PC-3 (cell line): ENCODE measurements around the gene OR14A2. TPM values are rescaled to one million over a fixed set of nuclear protein-coding genes. Genes with fewer than 3 reads are reported as not detected.

ENCODE experiments used
- ATAC-seq: fragments of 200-7000 bp; cut with Tn5 transposase; 2 replicates; pipeline ENCODE4 v1.9.1; 2020; ENCODE audit warnings: mild to moderate bottlenecking, moderate library complexity
- Bru-seq: library from RNA; stranded (reverse); fragments of 400-500 nt; gene quantifications from one replicate; lab custom pipeline; 2021; lab: Mats Ljungman, UMichigan
- BruChase-seq, 2 experiments: library from RNA; stranded (reverse); fragments of 400-500 nt; gene quantifications; one replicate each; lab custom pipeline; 2021; lab: Mats Ljungman, UMichigan
- BruUV-seq: library from RNA; stranded (reverse); fragments of 400-500 nt; replicated peaks from 2 replicates; lab custom pipeline; 2021; lab: Mats Ljungman, UMichigan
- CTCF ChIA-PET: fragments of 300-600 bp; sonication (Branson Sonifier 250); formaldehyde crosslinking; loops from one replicate; lab custom pipeline; 2022; ENCODE audit warnings: antibody characterized with exemption; lab: Charles Lee
- POLR2A ChIA-PET: fragments of 300-600 bp; sonication (Branson Sonifier 250); formaldehyde crosslinking; loops from one replicate; lab custom pipeline; 2022; ENCODE audit warnings: antibody characterized with exemption; ENCODE audit not compliant: unreplicated experiment; lab: Charles Lee
- DNase-seq: peaks from one replicate; pipeline ENCODE4 v3.0.0-alpha.2; 2015
- H2AFZ ChIP-seq: fragments of 300-600 bp; sonication (generic); 2 replicates; pipeline ENCODE4 v1.6.0; 2016; ENCODE audit warnings: antibody characterized with exemption, low read length
- H3F3A ChIP-seq: fragments of 300-600 bp; sonication (generic); one replicate; pipeline ENCODE4 v1.6.0; 2017; ENCODE audit warnings: antibody characterized with exemption, low read length, control low read depth, mild to moderate bottlenecking; ENCODE audit not compliant: unreplicated experiment
- H3K27ac ChIP-seq: fragments of 300-600 bp; sonication (generic); 2 replicates; pipeline ENCODE4 v1.5.1; 2016; ENCODE audit warnings: mild to moderate bottlenecking, low read length
- H3K27me3 ChIP-seq: fragments of 300-600 bp; sonication (generic); 2 replicates; pipeline ENCODE4 v1.6.1; 2016; ENCODE audit warnings: low read length, mixed read lengths
- H3K36me3 ChIP-seq: fragments of 300-600 bp; sonication (generic); 2 replicates; pipeline ENCODE4 v1.6.1; 2016; ENCODE audit warnings: low read depth, mixed run types, low read length, mixed read lengths
- H3K4me1 ChIP-seq: fragments of 300-600 bp; sonication (generic); 2 replicates; pipeline ENCODE4 v1.5.1; 2016; ENCODE audit warnings: low read length; ENCODE audit not compliant: insufficient read depth
- H3K4me2 ChIP-seq: fragments of 300-600 bp; sonication (generic); 2 replicates; pipeline ENCODE4 v1.6.0; 2016; ENCODE audit warnings: low read length
- H3K4me3 ChIP-seq: fragments of 300-600 bp; sonication (generic); 2 replicates; pipeline ENCODE4 v1.5.1; 2016; ENCODE audit warnings: mild to moderate bottlenecking, low read length, mixed read lengths
- H3K79me2 ChIP-seq: fragments of 300-600 bp; sonication (generic); 2 replicates; pipeline ENCODE4 v1.6.1; 2017; ENCODE audit warnings: low read length, mixed read lengths
- H3K9ac ChIP-seq: fragments of 300-600 bp; sonication (generic); 2 replicates; pipeline ENCODE4 v1.6.0; 2016; ENCODE audit warnings: mild to moderate bottlenecking, low read length
- H3K9me2 ChIP-seq: fragments of 300-600 bp; sonication (generic); replicated peaks from 2 replicates; pipeline ENCODE4 v1.6.1; 2016; ENCODE audit warnings: mixed run types, low read length, mixed read lengths
- H3K9me3 ChIP-seq: fragments of 300-600 bp; sonication (generic); 2 replicates; pipeline ENCODE4 v1.6.1; 2016; ENCODE audit warnings: low read length, mixed read lengths
- H4K20me1 ChIP-seq: fragments of 300-600 bp; sonication (generic); 2 replicates; pipeline ENCODE4 v1.6.1; 2016; ENCODE audit warnings: low read length, mixed read lengths
- EZH2 ChIP-seq: fragments of 300-600 bp; sonication (generic); IDR thresholded peaks from one replicate; pipeline ENCODE4 v1.6.1; 2017; ENCODE audit warnings: antibody characterized with exemption, mild to moderate bottlenecking, low read length; ENCODE audit not compliant: unreplicated experiment
- EZH2phosphoT487 ChIP-seq: fragments of 300-600 bp; sonication (generic); IDR thresholded peaks from 2 replicates; pipeline ENCODE4 v1.6.1; 2018; ENCODE audit warnings: mild to moderate bottlenecking, antibody characterized with exemption, low read length, borderline replicate concordance
- intact Hi-C: fragments of 100-400 bp; cut with micrococcal nuclease; formaldehyde crosslinking; loops from 2 replicates; pipeline ENCODE4 v1.9.0; 2023
- long read RNA-seq: library from polyadenylated mRNA; unstranded; transcript quantifications from one replicate; pipeline ENCODE4 v2.0.0, GENCODE V29; 2021; ENCODE audit not compliant: unreplicated experiment
- total RNA-seq: library from RNA; depleted of rRNA; stranded (reverse); fragments of >200 nt; gene quantifications from 2 replicates; pipeline ENCODE4 v1.2.3, GENCODE V29; 2014; rRNA removed
- TF ChIP-seq, protein P1 (sequence below): fragments of 300-600 bp; sonication (generic); conservative IDR thresholded peaks from 2 replicates; pipeline ENCODE4 v1.5.1; 2017; ENCODE audit warnings: antibody characterized with exemption, low read depth, mild to moderate bottlenecking, low read length

Gene OR14A2
- total RNA-seq (not detected in 2 replicates), Bru-seq, nascent RNA (not detected), BruChase-seq, experiment 1, labeled RNA remaining after a 6-hour chase (not detected), BruChase-seq, experiment 2, labeled RNA remaining after a 2-hour chase (not detected)
- long read RNA-seq: 0 reads

GRCh38 chr1:247748041-247748440, at the start of gene OR14A2:
OR14A2 (minus strand) TSS chr1:247748141.
- Histone ChIP-seq H3K9ac (no peak within 1 kb of the TSS), H3K4me3 (no peak within 1 kb of the TSS), H2AFZ (no peak within 1 kb of the TSS), H3K9me2 (no peaks in the 10 kb centered on the region), H3F3A (no peaks in the 10 kb centered on the region), H3K27me3 (no peaks in the 10 kb centered on the region), H4K20me1 (no peaks in the 10 kb centered on the region), H3K4me2 (no peak within 1 kb of the TSS), H3K27ac (no peak within 1 kb of the TSS), H3K79me2 (no peaks in the 10 kb centered on the region), H3K36me3 (no peaks in the 10 kb centered on the region), H3K9me3 (no peaks in the 10 kb centered on the region), H3K4me1 (peaks cover 19% of the 10 kb centered on the region)
- no TSS peak for BruUV-seq
- ATAC-seq (no peak), DNase-seq (no peak)
- POLR2A ChIA-PET: no interaction called here
- TF ChIP-seq EZH2phosphoT487 (no peak), EZH2 (no peak)
- TF ChIP-seq, protein P1, sequence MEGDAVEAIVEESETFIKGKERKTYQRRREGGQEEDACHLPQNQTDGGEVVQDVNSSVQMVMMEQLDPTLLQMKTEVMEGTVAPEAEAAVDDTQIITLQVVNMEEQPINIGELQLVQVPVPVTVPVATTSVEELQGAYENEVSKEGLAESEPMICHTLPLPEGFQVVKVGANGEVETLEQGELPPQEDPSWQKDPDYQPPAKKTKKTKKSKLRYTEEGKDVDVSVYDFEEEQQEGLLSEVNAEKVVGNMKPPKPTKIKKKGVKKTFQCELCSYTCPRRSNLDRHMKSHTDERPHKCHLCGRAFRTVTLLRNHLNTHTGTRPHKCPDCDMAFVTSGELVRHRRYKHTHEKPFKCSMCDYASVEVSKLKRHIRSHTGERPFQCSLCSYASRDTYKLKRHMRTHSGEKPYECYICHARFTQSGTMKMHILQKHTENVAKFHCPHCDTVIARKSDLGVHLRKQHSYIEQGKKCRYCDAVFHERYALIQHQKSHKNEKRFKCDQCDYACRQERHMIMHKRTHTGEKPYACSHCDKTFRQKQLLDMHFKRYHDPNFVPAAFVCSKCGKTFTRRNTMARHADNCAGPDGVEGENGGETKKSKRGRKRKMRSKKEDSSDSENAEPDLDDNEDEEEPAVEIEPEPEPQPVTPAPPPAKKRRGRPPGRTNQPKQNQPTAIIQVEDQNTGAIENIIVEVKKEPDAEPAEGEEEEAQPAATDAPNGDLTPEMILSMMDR: no peak
- intact Hi-C loops: loop anchor here (5.0 kb wide), 2 partner anchors 109 to 169 kb away; partner anchors contain the start of gene TRIM58
- CTCF ChIA-PET: no interaction called here

DNA sequence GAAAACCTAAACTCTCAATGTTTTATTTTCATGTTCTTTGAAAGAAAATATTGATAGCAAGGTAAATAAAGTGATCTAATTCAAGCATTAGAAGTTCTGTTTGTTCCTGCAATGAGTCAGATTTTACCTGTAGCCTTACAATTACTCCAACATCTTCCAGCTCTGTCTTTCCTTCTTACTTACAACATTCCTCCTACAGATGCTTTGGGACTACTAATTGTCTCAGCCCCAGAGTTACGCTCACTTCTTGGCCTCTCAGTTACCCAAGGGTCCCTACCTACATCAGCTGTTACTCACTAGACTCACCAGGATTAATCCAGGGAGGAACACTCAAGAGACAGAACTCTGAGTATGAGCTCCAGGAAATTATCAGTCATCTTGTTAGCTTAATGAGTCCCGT, 49.6 kb upstream of the OR14A2 start:
- CTCF ChIA-PET: no interaction called here
- BruUV-seq: no TSS peak
- ATAC-seq: peak; percentile 97

More for the DNA sequence above, 49.6 kb upstream of the OR14A2 start:
- Histone ChIP-seq H4K20me1 (no peaks in the 10 kb centered on the region), H3K9ac (no peak overlapping the region), H3K4me2 (peak overlapping the region; percentile 26), H3K27ac (peak overlapping the region; percentile 30), H3K4me1 (peaks cover 16% of the 10 kb centered on the region), H3K4me3 (no peak overlapping the region), H3F3A (peaks cover 10% of the 10 kb centered on the region), H3K79me2 (no peaks in the 10 kb centered on the region), H3K9me2 (no peaks in the 10 kb centered on the region), H2AFZ (peak overlapping the region; percentile 10; the same call in 1 of the 2 replicates), H3K36me3 (0 out of 2 replicates have a peak, but pooled peaks cover 3% of the 10 kb centered on the region), H3K9me3 (peaks cover 16% of the 10 kb centered on the region; the same call in 1 of the 2 replicates), H3K27me3 (no peaks in the 10 kb centered on the region)
- intact Hi-C loops: no loop called here
- TF ChIP-seq EZH2 (no peak), EZH2phosphoT487 (no peak)
- TF ChIP-seq, protein P1: no peak
- DNase-seq: peak; percentile 83
- POLR2A ChIA-PET: no interaction called here
